HepG2 (cell line): ENCODE results near the gene TFPI. TPM values are rescaled to one million over a fixed set of nuclear protein-coding genes. Genes with fewer than 3 reads are reported as not detected.

ENCODE experiments used
- ATAC-seq: fragments of 200-7000 bp; cut with Tn5 transposase; 3 replicates; pipeline ENCODE4 v1.9.1; 2020; ENCODE audit warnings: mild to moderate bottlenecking, moderate library complexity
- BruUV-seq: library from RNA; stranded (reverse); fragments of 400-500 nt; replicated peaks from 2 replicates; lab custom pipeline; 2021; lab: Mats Ljungman, UMichigan
- CTCF ChIA-PET: fragments of 300-600 bp; formaldehyde crosslinking; extraction: SDS; loops from one replicate; lab custom pipeline; 2021; ENCODE audit warnings: low total read pairs, inconsistent platforms, low intra/inter-chr PET ratio; lab: Yijun Ruan, JAX
- POLR2A ChIA-PET: fragments of 350-600 bp; sonication (Branson Sonifier 250); formaldehyde crosslinking; loops from one replicate; lab custom pipeline; 2020; ENCODE audit warnings: antibody characterized with exemption, inconsistent platforms; lab: Yijun Ruan, JAX
- DNase-seq: peaks from one replicate; pipeline ENCODE4 v3.0.0-alpha.2; 2015; ENCODE audit warnings: low spot score
- FAIRE-seq: peaks from 3 replicates; lab custom pipeline; 2011; peaks lifted over from hg19 to GRCh38; lab: Jason Lieb, UNC
- H2AFZ ChIP-seq: one replicate; pipeline ENCODE4 v1.6.1; 2011; ENCODE audit warnings: low read length, inconsistent platforms
- H3K27ac ChIP-seq: fragments of 300-600 bp; 3 replicates; pipeline ENCODE4 v1.8.0; 2011; ENCODE audit warnings: mixed run types, mild to moderate bottlenecking, mixed read lengths, low read length, inconsistent platforms; ENCODE audit not compliant: insufficient read depth; ENCODE audit errors: extremely low read length
- H3K27me3 ChIP-seq, 2 experiments: fragments of 200-600 bp in 1 of 2; 2 replicates in 1 of 2; 3 replicates in 1 of 2; pipeline versions ENCODE4 v1.6.0 to v1.8.0; 2011; ENCODE audit warnings: low read length in 2 of 2, mild to moderate bottlenecking in 2 of 2, moderate library complexity in 2 of 2, inconsistent platforms in 1 of 2; ENCODE audit not compliant: insufficient read depth in 2 of 2, control insufficient read depth in 1 of 2
- H3K36me3 ChIP-seq, 2 experiments: fragments of 200-600 bp in 1 of 2; replicated peaks in 1 of 2; 2 replicates in 1 of 2; 3 replicates in 1 of 2; pipeline versions ENCODE4 v1.5.1 to v1.8.0; 2011; ENCODE audit warnings: low read length in 2 of 2, inconsistent platforms in 1 of 2; ENCODE audit not compliant: insufficient read depth in 2 of 2, control insufficient read depth in 1 of 2
- H3K4me1 ChIP-seq: 2 replicates; pipeline ENCODE4 v1.5.1; 2012; ENCODE audit warnings: low read length, inconsistent platforms; ENCODE audit not compliant: insufficient read depth
- H3K4me2 ChIP-seq: 2 replicates; pipeline ENCODE4 v1.6.0; 2011; ENCODE audit warnings: low read depth, low read length, inconsistent platforms
- H3K4me3 ChIP-seq, 3 experiments: fragments of 200-600 bp in 1 of 3; sonication (generic), shearing (Covaris generic) in 1 of 3; replicated peaks in 1 of 3; 2 replicates each; pipeline ENCODE4 v1.5.1; 2011 to 2016; ENCODE audit warnings: low read length in 3 of 3, inconsistent platforms in 2 of 3, low read depth in 2 of 3, mild to moderate bottlenecking in 2 of 3, control low read depth in 1 of 3, mixed read lengths in 1 of 3; ENCODE audit not compliant: insufficient read depth in 1 of 3
- H3K79me2 ChIP-seq: one replicate; pipeline ENCODE4 v1.6.1; 2011; ENCODE audit warnings: low read length, inconsistent platforms; ENCODE audit not compliant: insufficient read depth
- H3K9ac ChIP-seq: 2 replicates; pipeline ENCODE4 v1.6.0; 2011; ENCODE audit warnings: mild to moderate bottlenecking, low read depth, low read length, inconsistent platforms; ENCODE audit not compliant: insufficient read depth
- H3K9me3 ChIP-seq: 2 replicates; pipeline ENCODE4 v1.5.1; 2012; ENCODE audit warnings: mild to moderate bottlenecking, low read length
- H4K20me1 ChIP-seq: 2 replicates; pipeline ENCODE4 v1.6.0; 2011; ENCODE audit warnings: inconsistent platforms, mild to moderate bottlenecking, low read length, moderate library complexity; ENCODE audit not compliant: insufficient read depth
- ATF7 ChIP-seq, 2 experiments: fragments of 450-650 bp in 1 of 2; sonication (generic) in 1 of 2; formaldehyde crosslinking in 1 of 2; IDR thresholded peaks; 2 replicates each; pipeline versions ENCODE4 v1.4.0 to v1.6.1; 2016 to 2020; ENCODE audit warnings: antibody characterized with exemption in 1 of 2, mild to moderate bottlenecking in 1 of 2, missing genetic modification reagents in 1 of 2
- CEBPB ChIP-seq: IDR thresholded peaks from 2 replicates; pipeline ENCODE4 v1.6.1; 2011; ENCODE audit warnings: low read depth, low read length, improper control_type of control experiment, borderline replicate concordance
- CREB1 ChIP-seq, 2 experiments: fragments of 450-650 bp in 1 of 2; IDR thresholded peaks; 2 replicates each; pipeline ENCODE4 v1.6.1; 2016 to 2017; ENCODE audit warnings: control low read depth in 1 of 2, mild to moderate bottlenecking in 1 of 2, missing compliant biosample characterization in 1 of 2, missing genetic modification characterization in 1 of 2
- DPF2 ChIP-seq: sonication (generic); formaldehyde crosslinking; IDR thresholded peaks from 2 replicates; pipeline ENCODE4 v1.4.0; 2020; ENCODE audit warnings: mild to moderate bottlenecking, low read depth, missing genetic modification reagents, borderline replicate concordance
- NFIC ChIP-seq: IDR thresholded peaks from 2 replicates; pipeline ENCODE4 v1.6.1; 2012; ENCODE audit warnings: mild to moderate bottlenecking, low read length, inconsistent platforms
- RERE ChIP-seq: IDR thresholded peaks from 2 replicates; pipeline ENCODE4 v1.6.1; 2016; ENCODE audit warnings: low read depth, missing genetic modification reagents, missing compliant biosample characterization
- ZBTB39 ChIP-seq: sonication (generic); formaldehyde crosslinking; IDR thresholded peaks from 2 replicates; pipeline ENCODE4 v1.5.0; 2020; ENCODE audit warnings: missing genetic modification reagents
- ZNF20 ChIP-seq: sonication (generic); formaldehyde crosslinking; IDR thresholded peaks from 2 replicates; pipeline ENCODE4 v1.4.0; 2020; ENCODE audit warnings: mild to moderate bottlenecking, moderate library complexity, missing genetic modification reagents
- ZNF251 ChIP-seq: sonication (generic); formaldehyde crosslinking; IDR thresholded peaks from 2 replicates; pipeline ENCODE4 v1.9.0; 2021; ENCODE audit warnings: mild to moderate bottlenecking, missing genetic modification reagents
- ZNF256 ChIP-seq: sonication (generic); formaldehyde crosslinking; conservative IDR thresholded peaks from 2 replicates; pipeline ENCODE4 v1.4.0; 2020; ENCODE audit warnings: missing genetic modification reagents
- WGBS: methylation state at CpG from one replicate; pipeline ENCODE4 v1.1.6; 2017; ENCODE audit warnings: low lambda C conversion rate; 5-methylcytosine and 5-hydroxymethylcytosine counted together
- in situ Hi-C: cut with HindIII; loops from 2 replicates; pipeline ENCODE4 v1.10.0; 2017; ENCODE audit warnings: low pct_unique_long_range_greater_than_20kb; ENCODE audit not compliant: extremely low pct_ligation_motif_present
- intact Hi-C: fragments of 100-400 bp; cut with micrococcal nuclease; formaldehyde crosslinking; loops from one replicate; pipeline ENCODE4 v1.10.0; 2022; ENCODE audit not compliant: unreplicated experiment
- polyA plus RNA-seq, 8 experiments: library from polyadenylated mRNA; depleted of rRNA in 3 of 8; stranded (reverse) in 7 of 8; unstranded in 1 of 8; fragments of >200 nt; fragmentation: Illumina TruSeq in 4 of 8; extraction: Trizol in 4 of 8; gene quantifications; 2 replicates each; pipeline versions ENCODE4 v1.2.1 to v1.2.3, GENCODE V29; 2011 to 2016; ENCODE audit warnings: low read depth in 4 of 8, missing spikeins in 1 of 8, mixed read lengths in 1 of 8; ENCODE audit not compliant: insufficient read depth in 1 of 8
- total RNA-seq, 5 experiments: library from RNA; depleted of rRNA; stranded (reverse); fragments of >200 nt; fragmentation: Illumina TruSeq; extraction: Trizol; gene quantifications; 2 replicates each; pipeline ENCODE4 v1.2.3, GENCODE V29; 2016; ENCODE audit warnings: low read depth in 1 of 5
- TF ChIP-seq, protein P1 (sequence below): sonication (generic); formaldehyde crosslinking; IDR thresholded peaks from 2 replicates; pipeline ENCODE4 v1.9.0; 2021; ENCODE audit warnings: missing genetic modification reagents, mild to moderate bottlenecking, borderline replicate concordance

The TFPI gene
- total and polyA plus RNA-seq, 2 of the 13 experiments (the other 11 are each of a cell fraction or from before 2014, with no cell fraction given) = 301 to 436 TPM

DNA sequence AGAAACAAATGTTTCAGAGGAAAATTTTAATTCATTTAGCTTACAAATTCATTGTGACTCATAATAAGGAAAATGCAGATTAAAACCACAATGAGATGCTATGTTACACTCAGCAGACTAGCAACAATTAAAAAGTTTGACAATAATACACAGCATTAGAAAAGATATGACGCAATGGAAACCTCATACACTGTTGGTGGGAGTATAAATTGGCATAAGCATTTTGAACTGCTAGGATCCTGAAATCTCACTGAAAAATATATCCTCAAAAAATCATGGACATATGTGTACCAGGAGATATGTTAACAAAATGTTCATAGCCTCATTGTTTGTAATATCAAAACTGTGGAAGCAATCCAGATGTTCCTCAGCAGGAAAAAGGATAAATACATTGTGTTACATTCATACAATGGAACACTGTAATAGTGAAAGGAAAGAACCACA, 119.9 kb downstream of the TFPI start:
- no peak for FAIRE-seq

GRCh38 chr2:187431911-187432310, 122.3 kb downstream of the TFPI start:
- Histone ChIP-seq H3K27me3 (no peaks in the 10 kb centered on the region), H4K20me1 (no peaks in the 10 kb centered on the region), H3K4me2 (no peak overlapping the region), H3K9ac (no peak overlapping the region), H3K4me3 (no peak overlapping the region), H3K36me3 (no peaks in the 10 kb centered on the region), H3K9me3 (no peaks in the 10 kb centered on the region), H3K27ac (no peak overlapping the region), H2AFZ (no peak overlapping the region), H3K4me1 (peaks cover 13% of the 10 kb centered on the region; the same call in 1 of the 2 replicates), H3K79me2 (no peaks in the 10 kb centered on the region)
- FAIRE-seq (no peak), ATAC-seq (peak; percentile 79), DNase-seq (peak; percentile 25)
- in situ Hi-C loops = no loop called here
- ChIA-PET CTCF (no interaction called here), POLR2A (no interaction called here)
- no TSS peak for BruUV-seq
- intact Hi-C loops = no loop called here
- peak; percentile 62; the same call in 1 of the 2 replicates for TF ChIP-seq NFIC
- no peak for TF ChIP-seq DPF2 (CRISPR knock-in tag)
- TF ChIP-seq CREB1 (IDR thresholded peaks at IDR 0.05) = peak; percentile 16; the same call in 1 of the 2 replicates
- no peak for TF ChIP-seq CREB1 (CRISPR knock-in tag; IDR thresholded peaks at IDR 0.05)
- TF ChIP-seq ZBTB39 (CRISPR knock-in tag) = no peak
- TF ChIP-seq, protein P1, sequence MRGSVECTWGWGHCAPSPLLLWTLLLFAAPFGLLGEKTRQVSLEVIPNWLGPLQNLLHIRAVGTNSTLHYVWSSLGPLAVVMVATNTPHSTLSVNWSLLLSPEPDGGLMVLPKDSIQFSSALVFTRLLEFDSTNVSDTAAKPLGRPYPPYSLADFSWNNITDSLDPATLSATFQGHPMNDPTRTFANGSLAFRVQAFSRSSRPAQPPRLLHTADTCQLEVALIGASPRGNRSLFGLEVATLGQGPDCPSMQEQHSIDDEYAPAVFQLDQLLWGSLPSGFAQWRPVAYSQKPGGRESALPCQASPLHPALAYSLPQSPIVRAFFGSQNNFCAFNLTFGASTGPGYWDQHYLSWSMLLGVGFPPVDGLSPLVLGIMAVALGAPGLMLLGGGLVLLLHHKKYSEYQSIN (CRISPR knock-in tag) = no peak
- no peak for TF ChIP-seq RERE (CRISPR knock-in tag)
- TF ChIP-seq ZNF20 = no peak

More for the DNA sequence above, 119.9 kb downstream of the TFPI start:
- intact Hi-C loops (no loop called here), in situ Hi-C loops (no loop called here)
- TF ChIP-seq ATF7 (IDR thresholded peaks at IDR 0.05) (0 out of 2 replicates have a peak, but pooled peaks have one; percentile 5), ATF7 (CRISPR knock-in tag; IDR thresholded peaks at IDR 0.05) (no peak), CEBPB (peak; percentile 57; the same call in 1 of the 2 replicates), ZNF251 (CRISPR knock-in tag) (no peak), ZNF256 (CRISPR knock-in tag) (no peak)
- H3K9me3 ChIP-seq = no peaks in the 10 kb centered on the region
- BruUV-seq = no TSS peak
- ChIA-PET POLR2A (no interaction called here), CTCF (no interaction called here)
- H3K27ac ChIP-seq = no peak overlapping the region
- H3K79me2 ChIP-seq = no peaks in the 10 kb centered on the region
- no peak overlapping the region for H3K4me3 ChIP-seq
- H4K20me1 ChIP-seq = no peaks in the 10 kb centered on the region
- 54% methylated on average over 1 of the region's 1 CpG for WGBS
- no peaks in the 10 kb centered on the region for H3K36me3 ChIP-seq
- ATAC-seq (no peak), DNase-seq (no peak)
- no peak overlapping the region for H3K9ac ChIP-seq
- no peak overlapping the region for H2AFZ ChIP-seq
- no peaks in the 10 kb centered on the region for H3K27me3 ChIP-seq
- peaks cover 13% of the 10 kb centered on the region; the same call in 1 of the 2 replicates for H3K4me1 ChIP-seq
- H3K4me2 ChIP-seq = no peak overlapping the region
